ENCODE measurements around the gene ZNF334.

ZNF334 gene

DNA sequence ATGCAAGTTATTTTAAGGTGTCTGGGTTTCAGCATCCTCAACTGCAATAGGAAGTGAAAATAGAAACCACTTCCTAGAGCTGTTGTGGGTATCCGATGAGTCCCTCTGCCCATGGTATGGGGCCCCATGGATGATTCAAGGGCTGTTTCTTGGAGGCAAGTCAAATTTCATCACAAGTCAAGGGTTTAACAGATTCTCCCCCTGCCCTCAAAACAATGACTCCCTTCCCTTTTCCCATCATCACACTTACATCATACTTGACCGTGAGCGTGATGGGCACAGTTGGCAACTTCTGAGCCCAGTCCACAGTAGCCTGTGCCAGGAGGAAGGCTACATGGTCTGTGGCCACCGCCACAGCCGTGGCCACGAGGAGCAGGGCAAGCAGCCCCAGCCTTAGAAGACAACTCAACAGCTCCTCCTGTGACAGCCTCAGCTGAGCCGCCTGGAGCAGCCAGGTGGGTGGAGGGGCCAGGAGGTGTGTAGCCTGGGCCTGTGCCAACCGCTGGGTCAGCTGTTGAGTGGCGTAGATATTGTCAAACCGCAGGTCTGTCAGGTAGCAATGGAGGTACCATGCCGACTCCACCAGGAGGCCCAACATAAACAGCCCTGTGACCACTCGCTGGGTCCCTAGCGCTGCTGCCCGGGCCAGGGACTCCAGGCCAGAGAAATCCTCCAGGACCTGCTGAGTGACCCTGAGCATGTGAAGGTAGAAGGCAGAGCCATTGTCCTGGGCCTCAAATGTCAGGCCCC lies 31.9 kb upstream of the ZNF334 start:
- no peak for DNase-seq

DNA sequence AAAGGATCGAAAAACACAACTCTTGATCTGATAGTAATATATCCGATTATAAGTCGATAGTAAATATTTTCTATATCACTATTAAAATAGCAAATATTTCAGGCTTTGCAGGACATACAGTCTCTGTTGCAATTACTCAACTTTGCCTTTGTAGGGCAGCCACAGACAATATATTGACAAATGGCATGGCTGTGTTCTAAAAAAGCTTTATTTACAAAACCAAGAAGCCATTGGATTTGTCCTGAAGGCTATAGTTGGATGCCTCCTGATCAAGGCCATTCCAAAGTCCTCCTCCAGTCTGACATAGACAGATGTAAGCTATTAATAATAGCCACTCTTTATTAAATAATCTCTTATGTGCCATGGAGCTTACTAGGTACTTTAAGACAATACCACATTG lies 31.2 kb upstream of the ZNF334 start:
- DNase-seq = no peak

DNA sequence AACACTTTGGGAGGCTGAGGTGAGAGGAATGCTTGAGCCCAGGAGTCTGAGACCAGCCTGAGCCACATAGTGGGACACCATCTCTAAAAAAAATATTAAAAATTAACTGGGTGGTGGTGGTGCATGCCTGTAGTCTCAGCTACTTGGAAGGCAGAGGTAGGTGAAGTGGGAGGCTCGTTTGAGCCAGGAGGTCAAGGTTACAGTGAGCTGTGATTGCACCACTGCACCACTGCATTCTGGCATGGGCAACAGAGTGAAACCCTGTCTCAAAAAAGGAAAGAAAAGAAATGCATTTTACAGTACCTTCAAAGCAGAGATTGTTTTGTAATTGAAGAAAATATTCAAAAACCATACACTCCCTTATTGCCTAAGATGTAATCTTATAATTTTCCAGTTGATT lies 30.6 kb upstream of the ZNF334 start:
- DNase-seq = no peak

DNA sequence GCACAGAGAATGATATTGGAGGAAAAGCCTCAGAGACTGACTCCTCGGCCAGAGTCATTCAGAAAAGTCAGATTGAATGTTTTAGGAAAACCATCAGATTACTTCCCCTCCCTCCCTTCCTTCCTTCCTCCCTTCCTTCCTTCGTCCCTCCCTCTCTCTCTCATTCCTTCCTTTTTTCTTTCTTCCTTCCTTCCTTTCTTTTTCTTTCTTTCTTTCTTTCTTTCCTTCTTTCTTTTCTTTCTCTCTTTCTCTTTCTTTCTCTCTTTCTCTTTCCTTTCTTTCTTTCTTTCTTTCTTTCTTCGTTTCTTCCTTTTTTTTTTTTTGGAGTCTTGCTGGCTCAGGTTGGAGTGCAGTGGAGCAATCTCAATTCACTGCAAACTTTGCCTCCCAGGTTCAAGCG lies 29.7 kb upstream of the ZNF334 start:
- no peak for DNase-seq

DNA sequence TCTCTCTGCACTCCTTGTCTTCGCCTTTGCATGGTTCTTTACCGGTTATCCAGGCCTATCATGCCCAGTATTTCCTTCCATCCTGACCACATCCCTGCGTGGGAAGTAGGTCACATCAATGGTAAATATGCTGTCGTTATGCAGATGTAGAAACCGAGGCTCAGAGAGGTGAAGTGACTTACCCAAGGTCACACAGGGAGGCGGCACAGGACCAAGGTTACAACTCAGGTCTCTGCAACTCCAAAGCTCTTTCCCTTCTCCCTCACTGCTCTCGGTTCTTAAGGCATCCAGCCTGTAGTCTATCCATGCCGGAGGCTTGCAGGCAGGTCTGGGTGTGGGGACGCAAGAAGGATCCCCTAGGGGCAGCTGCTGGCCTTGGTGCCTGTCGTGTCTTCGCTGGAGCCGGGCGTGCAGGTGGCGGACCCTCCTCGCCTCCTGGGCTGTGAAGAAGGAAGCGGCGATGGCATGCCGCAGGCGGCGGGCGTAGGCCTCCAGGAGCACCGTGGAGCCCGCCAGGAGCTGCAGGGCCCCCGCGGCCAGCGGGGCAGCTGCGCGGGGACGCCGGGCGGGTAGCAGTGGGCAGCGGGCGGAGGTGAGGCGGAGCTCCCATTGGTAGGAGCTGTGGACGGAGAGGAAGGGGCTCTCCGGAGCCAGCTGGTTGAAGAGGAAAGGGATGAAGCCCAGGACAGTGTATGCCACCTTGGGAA lies 28.0 kb upstream of the ZNF334 start:
- DNase-seq = no peak

DNA sequence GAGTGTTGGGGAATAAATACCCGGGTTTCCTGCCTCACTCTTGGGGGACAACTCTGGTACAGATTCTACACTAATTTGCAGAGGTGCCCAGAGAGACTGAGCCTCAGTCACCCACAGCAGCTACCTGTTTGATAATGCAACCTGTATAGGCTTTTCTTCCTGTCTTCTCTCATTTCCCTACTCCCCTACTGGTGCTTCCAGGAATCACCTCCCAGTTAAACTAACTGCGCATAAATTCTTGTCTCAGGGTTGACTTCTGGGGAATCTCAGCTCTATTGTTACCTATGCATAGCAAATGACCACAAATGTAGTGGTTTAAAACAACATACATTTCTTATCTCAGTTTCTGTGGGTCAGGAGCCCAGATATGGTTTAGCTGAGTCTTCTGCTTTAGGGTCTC lies 25.8 kb upstream of the ZNF334 start:
- no peak for DNase-seq

DNA sequence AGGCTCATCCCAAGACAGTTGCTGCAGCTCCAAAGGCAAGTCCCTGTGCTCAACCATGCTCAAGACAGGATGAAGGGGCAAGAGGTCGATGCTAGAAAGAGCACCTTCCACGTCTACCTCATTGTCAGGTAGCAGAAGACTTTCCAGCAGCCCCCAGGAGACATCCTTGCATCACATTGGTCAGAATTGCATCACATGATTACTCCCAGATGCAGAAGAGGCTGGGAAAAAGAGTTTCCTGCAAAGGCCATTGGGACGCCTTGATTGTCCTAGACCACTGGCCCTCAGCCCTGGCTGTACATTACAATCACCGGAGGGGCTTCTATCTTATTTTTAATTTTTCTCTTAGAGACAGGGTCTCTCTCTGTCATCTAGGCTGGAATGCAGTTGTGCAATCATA lies 17.3 kb upstream of the ZNF334 start:
- no peak for DNase-seq

DNA sequence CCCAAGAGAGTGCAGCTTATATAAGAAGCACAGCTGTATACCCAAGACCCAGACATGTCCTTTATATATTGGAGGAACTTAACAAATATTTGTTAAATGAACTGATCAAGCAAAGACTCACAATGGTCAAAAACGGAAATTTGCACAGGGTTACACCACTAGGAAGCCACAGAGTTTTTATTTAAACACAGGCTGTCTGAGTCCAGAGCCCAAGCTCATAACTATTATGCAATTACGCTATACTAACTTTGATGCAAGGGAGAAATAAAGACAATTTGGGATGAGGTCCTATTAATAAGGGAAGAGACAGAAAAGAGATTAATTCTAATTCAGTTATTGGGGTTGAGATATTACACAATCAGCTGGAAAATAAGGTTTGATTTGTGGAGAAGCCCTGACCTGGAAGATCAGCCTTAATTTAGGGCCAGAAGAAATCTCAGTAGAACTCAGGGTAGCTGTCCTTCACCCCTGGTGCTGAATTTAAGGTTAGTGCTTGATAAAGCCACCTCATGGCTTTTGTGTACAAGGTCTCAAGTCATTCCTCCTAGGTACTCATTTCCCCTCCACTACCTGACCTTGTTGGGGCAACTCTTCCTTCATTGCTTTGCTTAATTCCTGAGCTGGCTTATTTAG lies 10.5 kb upstream of the ZNF334 start:
- no peak for DNase-seq

DNA sequence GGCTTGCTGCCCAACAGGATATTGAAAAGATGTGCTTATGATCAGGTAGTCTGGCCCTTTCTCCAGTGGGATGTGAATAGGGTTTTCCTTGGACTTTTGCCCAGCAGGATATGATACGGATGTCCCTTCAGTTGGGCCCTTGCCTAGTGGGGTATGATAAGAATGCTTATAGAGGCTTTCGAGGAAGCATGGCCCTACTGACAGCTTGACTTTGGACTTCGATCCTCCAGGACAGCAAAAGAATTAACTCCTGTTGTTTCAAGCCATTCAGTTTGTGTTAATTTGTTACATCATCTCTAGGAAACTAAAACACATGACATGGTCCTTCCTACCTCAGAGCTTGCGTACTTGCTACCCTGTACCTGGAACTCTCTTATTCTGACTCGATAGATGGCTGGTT lies 9.7 kb upstream of the ZNF334 start:
- no peak for DNase-seq

DNA sequence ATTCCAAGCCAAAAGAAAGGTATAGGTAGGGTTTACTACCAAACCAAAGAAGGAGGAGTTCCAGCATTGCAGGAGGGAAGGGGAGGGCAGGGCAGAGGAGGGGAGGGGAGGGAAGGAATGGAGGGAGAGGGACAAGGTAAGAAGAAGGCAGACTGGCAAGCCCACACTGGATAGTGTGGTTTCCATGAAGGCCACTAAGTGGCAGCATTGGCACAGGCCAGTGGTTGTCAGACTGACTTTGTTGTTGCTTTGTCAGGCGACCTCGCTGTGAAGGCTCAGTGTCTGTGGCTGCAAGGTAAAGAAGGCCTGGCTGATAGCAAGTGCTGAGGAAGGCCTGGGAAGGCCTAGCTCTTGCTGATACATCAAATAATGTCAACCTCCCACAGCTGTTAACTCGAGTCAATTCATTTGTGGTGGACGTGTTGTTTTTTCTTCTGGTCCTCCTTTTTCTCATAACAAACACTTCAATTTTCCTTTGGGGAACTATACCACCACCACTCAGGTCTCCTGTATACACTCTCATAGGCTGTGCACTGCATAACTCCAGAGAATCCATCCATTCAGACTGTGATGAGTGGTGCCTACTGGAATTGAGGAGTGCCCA lies 7.7 kb upstream of the ZNF334 start:
- DNase-seq = peak; percentile 16

DNA sequence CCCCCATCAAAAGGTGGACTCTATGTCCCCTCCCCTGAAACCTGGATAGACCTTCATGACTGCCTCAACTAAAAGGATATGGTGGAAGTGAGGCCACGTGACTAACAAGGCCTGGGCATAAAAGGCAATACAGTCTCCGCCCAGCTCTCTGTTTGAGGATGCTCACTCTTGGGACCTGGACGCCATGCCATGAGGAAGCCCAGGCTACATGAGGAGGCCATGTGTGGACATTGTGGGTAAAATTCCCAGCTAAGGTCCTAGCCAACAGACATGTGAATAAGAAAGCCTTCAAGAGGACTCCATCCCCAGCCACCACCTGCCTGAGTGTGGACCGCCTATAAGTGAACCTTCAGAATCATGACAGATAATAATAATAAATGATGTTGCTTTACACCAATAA lies 7.2 kb upstream of the ZNF334 start:
- no peak for DNase-seq

DNA sequence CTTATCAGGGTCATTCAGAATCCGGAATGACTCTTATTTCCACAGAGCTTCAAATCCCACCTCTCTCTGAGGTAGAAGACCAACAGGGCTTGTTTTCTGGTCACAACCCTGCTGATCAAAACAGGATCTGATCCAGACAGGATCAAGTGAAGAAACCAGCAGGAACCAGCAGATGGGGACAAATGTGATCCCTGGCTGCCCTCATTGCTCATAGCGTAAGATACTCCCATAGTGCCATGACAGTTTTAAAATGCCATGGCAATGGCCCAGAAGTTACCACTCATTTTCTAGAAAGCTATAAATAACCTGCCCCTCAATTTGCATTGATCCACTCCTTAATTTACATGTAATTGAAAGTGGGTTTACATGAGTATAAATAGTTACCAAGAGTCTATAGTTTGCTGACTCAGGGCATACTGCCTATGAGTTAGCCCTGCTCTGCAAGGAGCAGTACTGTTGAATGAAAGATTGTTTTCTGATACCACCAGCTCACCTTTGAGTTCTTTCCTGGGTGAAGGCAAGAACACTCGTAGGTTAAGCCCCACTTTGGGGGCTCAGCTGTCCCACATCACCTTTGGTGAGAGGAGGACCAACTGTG lies 6.2 kb upstream of the ZNF334 start:
- DNase-seq = no peak

DNA sequence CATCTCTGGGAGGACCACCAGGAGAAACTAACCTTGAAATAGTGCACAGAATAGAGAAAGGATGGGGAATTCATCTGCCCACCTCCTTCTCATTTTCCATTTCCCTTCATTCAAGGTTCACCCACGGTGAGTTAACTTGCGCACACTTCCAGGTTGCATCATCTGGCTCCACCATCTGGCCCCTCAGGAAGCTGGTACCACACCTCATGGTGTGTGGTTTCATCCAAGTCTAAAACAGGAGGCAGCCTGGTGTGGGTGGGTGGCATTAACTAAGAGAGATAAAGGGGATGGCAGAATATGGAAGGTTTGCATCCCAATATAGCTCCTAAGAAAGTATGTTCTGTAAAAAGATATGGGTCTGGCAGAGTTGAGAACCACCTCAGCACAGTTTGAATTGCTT lies 3.8 kb downstream of the ZNF334 start:
- no peak for DNase-seq

DNA sequence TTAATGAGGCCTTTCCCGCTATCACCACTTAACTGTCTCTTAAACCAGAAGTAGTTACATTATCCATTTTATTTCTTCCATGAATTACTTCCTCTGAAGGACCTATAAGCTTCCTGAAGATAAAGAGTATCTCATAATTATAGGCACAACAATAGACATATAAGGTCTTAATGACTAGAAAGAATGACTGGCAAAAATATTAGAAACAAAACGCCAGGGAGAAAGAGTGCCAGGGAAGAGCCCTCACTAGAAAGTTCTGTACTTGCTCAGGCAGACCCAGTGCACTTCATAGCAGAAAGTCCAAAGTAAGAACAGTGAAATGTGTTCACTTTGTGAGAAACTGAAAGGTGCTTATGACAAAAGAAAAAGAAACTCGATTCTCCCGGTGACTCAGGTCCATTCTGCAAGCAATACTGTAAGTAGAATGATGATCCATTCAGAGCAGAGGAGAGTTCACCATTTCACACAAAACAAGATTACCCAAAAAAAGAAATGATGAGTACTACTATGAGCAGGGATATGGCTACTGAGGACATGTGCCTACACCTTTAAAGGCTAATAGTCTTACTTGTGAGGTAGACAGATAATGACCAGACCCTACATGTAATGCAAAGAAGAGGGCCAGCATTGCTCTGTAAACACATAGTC lies 5.5 kb downstream of the ZNF334 start:
- DNase-seq = no peak

DNA sequence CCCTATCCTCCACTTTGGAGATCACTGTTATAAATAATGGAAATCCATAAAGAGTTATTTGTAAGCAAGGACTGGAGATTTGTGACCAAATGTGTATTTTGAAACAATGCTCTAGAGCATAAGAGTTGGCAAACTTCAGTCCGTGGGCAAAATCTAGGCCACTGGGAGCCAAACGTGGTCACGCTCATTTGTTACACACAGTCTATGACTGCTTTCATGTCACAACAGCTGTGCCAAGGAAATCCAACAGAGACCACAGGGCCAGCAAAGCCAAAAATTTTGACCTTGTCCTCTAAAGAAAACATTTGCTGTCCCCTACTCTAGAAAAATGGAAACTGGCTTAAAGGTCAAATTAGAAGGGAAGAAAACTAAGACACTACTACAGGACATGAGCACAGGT lies 7.9 kb downstream of the ZNF334 start:
- no peak for DNase-seq

DNA sequence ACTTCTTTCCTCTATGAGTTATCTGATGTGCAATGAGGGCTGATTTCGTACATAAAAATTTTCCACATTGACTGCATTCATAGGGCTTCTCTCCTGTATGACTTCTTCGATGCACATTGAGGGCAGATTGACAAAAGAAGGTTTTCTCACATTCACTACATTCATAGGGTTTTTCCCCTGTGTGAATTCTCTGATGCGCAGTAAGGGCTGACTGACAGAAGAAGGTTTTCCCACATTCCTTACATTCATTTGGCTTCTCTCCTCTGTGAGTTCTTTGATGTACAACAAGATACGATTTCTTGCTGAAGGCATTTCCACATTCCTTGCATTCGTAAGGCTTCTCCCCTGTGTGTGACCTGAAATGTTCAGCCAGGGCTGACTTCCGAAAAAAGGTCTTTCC lies 11.4 kb downstream of the ZNF334 start:
- DNase-seq = no peak

DNA sequence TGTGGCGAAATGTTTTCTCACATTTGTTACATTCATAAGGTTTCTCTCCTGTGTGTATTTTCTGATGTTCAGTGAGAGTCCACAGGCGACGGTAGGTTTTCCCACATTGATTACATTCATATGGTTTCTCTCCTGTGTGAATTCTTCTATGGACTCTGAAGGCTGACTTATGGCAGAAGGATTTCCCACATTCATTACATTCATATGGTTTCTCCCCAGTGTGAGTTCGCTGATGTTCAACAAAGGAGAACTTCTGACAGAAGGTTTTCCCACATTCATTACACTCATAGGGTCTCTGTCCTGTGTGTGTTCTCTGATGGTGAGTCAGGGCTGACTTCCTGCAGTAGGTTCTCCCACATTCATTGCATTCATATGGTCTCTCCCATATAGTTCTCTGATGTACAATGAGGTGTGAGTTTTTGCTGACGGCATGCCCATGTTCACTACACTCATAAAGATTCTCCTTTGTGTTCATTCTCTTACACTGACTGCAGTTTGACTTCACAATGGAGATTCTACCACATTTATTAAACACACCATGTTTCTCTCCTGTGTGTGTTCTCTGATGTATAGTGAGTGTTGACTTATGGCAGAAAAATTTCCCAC lies 11.9 kb downstream of the ZNF334 start:
- no peak for DNase-seq

DNA sequence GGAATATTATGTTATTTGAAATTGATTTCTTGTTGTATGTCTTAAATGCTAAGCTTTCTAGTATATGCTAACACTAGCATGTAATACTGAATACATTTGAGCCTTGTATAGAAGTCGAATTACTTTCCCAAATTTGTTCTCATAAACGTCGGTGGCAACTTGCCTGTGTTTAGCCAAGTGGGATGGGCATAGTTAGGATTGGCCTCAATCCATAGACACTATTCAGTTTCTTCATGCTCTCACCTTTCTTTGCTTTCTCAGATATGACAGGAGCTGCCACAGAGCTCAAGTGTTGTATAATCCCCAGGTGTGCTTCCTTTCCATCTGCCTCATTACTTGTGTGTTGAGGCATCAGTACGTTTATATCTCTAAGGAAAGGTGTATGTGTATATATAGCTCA lies 19.3 kb downstream of the ZNF334 start:
- DNase-seq = no peak

DNA sequence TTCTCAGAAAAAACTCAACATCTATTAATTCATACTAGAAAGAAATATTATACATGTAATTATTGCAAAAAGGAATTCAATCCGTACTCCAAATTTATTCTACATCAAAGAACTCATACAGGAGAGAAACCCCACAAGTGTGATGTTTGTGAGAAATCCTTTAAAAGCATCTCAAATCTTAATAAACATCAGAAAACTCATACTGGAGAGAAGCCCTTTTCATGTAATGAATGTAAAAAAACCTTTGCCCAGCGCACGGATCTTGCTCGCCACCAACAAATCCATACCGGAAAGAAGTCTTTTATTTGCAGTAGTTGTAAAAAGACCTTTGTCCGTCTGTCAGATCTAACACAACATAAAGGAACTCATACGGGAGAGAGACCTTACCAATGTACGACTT lies 22.0 kb downstream of the ZNF334 start:
- no peak for DNase-seq

DNA sequence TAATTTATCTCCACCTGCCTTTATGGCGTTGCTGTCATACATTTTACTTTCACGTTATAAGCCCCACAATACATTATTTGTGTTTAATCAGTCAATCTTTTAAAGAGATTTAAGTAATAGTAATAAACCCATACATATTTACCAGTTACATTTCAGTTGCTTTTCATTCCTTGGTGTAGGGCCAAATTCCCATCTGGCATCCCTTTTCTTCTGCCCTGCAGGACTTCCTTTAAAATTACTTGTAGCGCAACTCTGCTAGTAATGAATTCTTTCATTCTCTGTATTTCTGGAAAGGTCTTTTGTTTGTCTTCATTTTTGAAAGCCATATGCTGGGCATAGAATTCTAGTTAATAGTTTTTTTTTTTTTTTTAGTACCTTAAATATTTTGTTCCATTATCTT lies 24.9 kb downstream of the ZNF334 start:
- DNase-seq = no peak

DNA sequence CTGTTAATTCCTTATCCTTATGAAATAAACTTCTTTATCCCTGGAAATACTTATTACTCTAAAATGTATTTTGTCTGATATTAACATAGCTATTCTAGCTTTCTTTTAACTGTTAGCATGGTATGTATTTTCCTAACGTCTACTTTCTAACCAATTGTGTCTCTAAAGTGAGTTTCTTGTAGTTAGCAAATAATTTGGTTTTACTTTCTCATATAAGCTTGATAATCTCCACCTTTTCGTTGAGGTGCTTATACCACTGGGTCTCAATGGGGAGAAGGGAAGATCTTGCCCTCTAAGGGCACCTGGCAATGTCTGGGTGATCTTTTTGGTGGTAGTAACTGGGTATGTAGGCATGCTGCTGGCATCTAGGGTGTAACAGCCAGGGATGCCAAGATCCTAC lies 25.7 kb downstream of the ZNF334 start:
- no peak for DNase-seq

DNA sequence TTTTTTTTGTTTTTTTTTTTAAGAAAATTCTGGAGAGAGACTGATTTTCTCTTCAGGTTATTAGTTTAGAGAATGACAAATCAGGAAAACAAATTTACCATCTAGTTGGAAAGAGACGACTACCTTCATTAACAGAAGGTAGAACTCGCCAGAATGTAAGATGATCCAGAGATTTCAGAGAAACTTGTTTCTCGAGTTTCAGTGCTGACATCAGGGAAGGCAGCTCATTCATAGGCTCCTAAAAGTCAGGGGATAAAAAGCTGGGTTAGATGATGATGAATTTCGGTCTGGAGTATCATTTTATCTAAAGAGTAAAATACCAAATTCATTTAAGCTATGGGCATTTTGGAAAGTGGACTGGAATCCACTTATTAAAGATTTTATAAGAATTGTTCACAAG lies 27.9 kb downstream of the ZNF334 start:
- DNase-seq = no peak

DNA sequence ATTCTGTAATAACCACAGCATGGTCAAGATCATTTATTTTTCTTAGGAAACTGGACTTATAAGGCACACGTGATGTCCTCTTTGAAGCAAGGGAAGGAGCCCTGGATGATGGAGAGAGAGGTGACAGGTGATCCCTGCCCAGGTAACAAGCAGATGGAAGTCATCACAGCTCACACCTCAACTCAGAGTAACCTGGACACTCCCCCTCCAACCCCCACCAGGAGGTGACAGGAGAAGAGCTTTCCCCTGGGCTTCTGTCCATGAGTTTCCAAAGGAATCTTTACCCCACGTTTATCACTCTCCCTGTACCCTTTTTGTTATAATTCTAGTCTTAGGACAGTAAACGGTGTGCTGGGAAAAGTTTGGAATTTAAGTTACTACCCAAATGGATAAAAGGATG lies 28.4 kb downstream of the ZNF334 start:
- DNase-seq = no peak
